Measurements from ENCODE around the gene CTSD.

The CTSD gene

DNA sequence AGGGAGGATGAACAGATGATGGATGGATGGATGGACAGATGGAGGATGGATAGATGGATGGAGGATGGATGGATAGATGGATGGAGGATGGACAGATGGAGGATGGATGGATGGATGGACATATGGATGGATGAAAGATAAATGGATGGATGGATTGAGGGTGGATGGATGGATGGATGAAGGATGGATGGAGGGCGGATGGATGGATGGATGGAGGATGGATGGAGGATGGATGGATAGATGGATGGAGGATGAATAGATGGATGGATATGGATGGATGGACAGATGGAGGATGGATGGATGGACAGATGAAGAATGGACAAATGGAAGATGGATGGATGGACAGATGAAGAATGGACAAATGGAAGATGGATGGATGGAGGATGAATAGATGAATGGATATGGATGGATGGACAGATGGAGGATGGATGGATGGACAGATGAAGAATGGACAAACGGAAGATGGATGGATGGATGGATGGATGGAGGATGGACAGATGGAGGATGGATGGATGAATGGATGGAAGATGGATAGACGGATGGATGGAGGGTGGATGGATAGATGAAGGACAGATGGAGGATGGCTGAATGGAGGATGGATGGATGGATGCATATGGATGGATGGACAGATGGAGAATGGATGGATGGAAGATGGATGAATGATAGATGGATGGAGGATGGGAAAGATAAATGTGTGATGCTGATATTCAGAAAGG, 20.7 kb downstream of the CTSD start:
- DNase-seq, result no peak

GRCh38 chr11:1742371-1742770, 21.4 kb downstream of the CTSD start:
- DNase-seq, result no peak

DNA sequence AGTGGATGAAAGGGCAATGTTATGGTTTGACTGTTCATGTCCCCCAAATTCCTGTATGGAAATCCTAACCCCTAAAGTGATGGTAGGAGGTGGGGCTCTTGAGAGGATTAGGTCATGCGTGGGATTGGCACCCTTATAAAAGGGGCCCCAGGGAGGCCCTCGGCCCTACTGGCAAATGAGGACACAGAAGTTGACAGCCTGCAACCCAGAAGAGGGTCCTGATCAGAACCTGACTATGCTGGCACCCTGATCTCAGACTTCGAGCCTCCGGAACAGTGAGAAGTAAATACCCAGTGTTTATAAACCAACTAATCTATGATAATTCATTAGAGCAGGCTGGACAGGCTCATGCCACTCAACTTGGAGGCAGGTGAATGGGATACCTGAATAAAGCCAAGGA, 22.0 kb downstream of the CTSD start:
- no peak for DNase-seq

DNA sequence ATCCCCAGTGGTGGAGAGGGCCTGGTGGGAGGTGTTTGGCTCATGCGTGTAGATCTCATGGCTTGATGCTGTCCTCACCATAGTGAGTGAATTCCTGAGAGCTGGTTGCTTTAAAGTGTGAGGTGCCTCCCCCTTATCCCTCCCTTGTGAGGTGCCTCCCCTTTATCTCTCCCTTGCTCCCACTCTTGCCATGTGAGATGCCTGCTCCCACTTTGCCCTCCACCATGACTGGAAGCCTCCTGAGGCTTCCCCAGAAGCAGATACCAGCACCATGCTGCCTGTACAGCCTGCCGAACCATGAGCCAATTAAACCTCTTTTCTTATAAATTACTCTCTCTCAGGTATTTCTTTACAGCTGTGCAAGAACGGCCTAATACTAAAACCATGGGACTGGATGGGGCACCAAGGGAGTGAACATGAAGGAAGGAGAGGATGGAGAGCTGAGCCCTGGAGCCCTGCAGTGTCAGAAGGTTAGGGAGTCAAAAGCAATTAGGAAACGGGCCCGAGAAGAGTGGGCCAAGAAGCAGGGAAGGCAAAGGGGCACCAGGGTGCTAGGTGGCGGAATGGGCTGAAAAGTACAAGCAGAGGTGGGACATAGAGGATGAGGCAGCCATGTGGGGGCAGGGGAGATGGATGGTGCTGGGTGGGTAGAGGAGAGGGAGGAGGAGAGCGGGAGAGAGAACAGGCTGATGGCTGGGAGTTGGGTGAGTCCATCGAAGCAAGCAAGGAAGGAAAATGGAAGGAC, 22.8 kb downstream of the CTSD start:
- no peak for DNase-seq

GRCh38 chr11:1739576-1739975, 24.2 kb downstream of the CTSD start:
- DNase-seq, result no peak

- DNase-seq, result no peak
Observed at GRCh38 chr11:1738380-1738779, 25.3 kb downstream of the CTSD start.

DNA sequence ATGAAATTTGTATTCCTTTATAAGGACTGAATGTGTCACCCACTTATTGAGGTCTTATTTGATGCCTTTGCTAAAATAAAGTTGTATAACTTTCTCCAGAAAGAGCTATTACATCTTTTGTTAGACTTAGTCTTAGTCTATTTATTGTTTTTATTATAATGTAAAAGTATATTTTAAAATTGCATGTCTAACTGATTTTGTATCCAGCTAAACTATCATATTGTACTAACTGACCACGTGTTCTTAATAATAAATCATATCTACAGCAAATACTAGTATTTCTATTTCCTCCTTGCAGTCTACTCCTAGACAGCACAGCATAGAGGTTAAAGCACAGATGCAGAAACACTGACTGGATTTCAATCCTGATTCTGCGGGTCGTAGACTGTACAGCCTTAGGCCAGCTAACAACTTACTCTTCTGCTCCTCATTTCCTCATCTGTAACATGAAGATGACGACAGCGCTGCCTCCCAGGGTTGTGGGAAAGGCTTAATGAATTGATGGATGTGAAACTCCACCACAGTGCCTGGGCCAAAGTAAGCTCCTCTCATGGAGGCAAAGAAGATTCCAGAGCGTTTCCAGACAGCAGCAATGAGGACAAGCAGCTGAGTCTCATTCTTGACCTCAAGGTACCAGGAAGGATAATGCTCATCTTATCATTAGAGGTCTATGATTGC, 26.5 kb downstream of the CTSD start:
- DNase-seq, result no peak

- DNase-seq, result no peak
Observed at GRCh38 chr11:1736447-1736992, 27.2 kb downstream of the CTSD start.

- no peak for DNase-seq
Observed at GRCh38 chr11:1735271-1735670, 28.5 kb downstream of the CTSD start.

- no peak for DNase-seq
Observed at GRCh38 chr11:1734641-1735081, 29.1 kb downstream of the CTSD start.

GRCh38 chr11:1733716-1734640, 29.7 kb downstream of the CTSD start:
- DNase-seq, result no peak

GRCh38 chr11:1733009-1733715, 30.6 kb downstream of the CTSD start:
- DNase-seq, result no peak

DNA sequence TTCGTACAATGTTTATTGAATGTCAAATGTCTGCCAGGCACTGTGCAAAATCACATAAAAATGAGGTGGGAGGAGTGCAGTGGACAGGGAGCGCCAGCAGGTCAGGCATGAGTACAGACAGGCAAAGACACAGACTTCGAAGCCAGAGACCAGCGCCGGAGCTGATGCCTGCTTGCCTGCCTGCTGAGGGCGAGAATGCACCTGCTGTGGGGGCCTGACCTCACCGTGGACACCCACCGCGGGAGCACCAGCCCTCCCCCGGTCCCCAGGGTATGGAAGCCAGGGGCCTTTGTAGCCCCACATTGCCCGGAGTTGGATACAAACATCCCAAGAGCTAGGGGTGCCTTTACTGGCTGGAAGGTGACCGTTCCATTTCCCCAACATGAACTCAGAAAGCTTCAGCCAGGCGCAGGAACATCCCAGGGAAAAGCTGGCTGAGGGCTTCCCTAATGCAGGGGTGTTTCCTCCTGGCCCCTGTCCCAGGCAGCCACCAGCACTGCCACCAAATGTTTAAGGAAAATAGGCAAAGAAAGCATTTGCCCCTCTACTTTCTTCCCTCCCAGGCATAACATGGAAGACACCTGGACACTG, 31.2 kb downstream of the CTSD start:
- no peak for DNase-seq

- no peak for DNase-seq
Observed at GRCh38 chr11:1731451-1732059, 32.2 kb downstream of the CTSD start.

GRCh38 chr11:1730059-1730629, 33.6 kb downstream of the CTSD start:
- no peak for DNase-seq

DNA sequence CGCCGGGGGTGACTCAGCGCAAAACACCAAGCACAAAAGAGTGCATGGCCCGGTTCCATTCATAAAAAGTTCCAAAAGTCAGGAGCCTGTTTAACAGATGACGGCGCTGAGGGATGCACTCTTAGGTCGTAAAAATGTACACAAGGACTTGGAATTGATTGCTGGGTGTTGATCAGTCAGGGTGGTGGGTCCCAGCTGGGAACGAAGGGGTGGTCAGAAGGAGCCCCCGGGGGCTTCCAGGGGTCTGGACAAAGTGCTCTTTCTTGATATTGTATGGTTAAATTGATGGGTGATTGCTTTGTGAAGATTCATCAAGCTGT, 34.1 kb downstream of the CTSD start:
- no peak for DNase-seq

GRCh38 chr11:1728931-1729691, 34.6 kb downstream of the CTSD start:
- DNase-seq, result no peak

DNA sequence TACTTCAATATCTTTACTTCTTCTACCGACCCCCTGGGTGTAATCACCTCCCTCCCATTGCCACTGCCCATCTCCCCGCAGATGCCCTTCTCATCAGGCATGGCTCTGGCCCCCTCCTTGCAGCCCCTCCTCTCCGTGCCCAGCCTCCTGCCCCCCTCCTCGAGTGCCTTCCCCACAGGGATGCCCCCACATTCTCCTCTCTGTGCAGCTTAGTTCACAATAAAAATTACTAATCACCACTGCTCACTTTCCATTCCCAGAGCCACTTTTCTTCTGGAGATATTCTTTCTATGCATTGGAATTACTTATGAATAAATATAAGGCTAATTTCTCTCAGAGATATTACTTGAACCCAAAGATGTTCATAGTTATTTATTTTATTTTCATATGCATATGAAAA, 35.4 kb downstream of the CTSD start:
- DNase-seq, result no peak

DNA sequence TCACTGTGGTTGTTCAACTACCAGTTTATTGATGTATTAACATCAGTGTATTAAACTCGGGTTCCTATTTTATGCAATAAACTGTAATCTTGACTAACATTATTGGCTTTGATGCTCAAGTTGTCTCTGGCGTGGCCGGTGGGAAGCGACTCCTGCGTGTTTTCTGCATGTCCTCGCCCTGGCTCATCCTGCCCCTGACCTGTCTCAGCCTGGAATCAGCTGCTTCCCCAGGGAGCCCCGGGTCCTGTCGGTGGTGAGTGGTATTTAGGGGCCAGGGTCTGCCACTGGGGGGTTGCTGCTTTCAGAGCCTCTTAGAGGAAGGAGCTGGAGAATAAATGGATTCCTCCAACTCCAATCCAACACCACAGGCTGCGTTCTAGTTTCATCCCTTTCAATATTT, 35.9 kb downstream of the CTSD start:
- no peak for DNase-seq

- DNase-seq, result no peak
Observed at GRCh38 chr11:1727096-1727690, 36.5 kb downstream of the CTSD start.
